HG03039 (cell line): ENCODE results near the gene KIF26B.
"Not testable (repeated sequence)": the region's sequence is repeated elsewhere in the genome, so short reads cannot be mapped to it uniquely, and the experiment has no call there.

Experiments used
- ATAC-seq: cut with Tn5 transposase; IDR thresholded peaks from one replicate; pipeline ENCODE4 v1.9.1; 2021; ENCODE audit warnings: mild to moderate bottlenecking, moderate library complexity; ENCODE audit not compliant: unreplicated experiment

Gene KIF26B

DNA sequence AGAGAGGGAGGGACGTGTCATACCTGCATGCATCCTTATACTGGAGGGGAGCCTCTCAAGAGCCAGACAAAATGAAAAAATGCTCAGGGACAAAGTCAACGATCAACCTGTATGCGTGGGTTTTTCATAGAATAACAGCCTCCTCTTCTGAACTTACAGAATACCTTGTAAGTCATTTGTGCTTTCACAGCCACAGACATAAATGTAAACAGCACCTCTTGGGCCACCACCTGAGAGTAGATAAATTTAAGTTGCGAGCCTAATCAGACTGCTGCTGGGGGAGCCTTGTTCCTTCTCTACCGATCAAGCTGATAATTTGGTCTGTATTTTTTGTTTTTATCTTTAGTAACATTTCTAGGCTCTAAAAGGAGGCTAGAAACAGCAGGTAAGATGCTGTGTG lies 223.1 kb downstream of the KIF26B start:
- no peak for ATAC-seq

DNA sequence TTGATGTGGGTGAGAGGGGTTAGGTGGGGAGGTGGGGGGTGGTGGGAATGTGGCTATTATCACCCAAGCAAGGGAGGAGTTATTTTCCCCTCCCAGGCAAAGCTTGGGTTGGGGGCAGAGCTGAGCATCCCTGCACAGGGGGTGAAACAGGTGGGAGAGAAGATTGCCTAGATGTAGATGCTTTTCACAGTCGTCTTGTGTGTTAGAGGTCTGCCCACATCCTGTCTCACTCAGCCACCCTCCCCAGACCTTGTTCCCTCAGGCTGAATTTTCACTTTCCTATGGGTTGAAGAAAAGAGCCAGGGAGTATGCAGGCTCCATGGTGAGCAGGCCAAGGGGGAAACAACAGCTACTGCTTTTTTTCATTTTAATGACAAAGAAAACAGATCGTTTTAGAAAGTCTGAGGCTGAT lies 223.5 kb downstream of the KIF26B start:
- no peak for ATAC-seq

DNA sequence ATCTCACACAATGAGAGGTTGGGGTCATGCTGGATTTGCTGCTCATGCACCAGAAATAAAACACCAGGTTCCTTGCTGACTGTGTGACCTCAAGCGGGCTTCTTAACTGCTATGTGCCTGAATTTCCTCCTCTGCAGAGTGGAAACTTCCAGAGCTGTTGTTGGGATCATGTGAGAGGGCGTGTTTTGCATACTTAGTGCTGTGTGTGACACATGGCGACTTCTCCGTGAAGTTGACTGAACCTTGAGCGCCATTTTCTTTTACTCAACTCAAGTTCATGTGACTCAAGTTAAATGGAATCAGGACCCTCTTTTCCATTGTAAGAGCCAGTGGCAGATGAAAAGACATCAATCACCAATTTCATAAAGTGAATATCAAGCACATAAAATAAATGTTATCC lies 224.0 kb downstream of the KIF26B start:
- ATAC-seq = no peak

DNA sequence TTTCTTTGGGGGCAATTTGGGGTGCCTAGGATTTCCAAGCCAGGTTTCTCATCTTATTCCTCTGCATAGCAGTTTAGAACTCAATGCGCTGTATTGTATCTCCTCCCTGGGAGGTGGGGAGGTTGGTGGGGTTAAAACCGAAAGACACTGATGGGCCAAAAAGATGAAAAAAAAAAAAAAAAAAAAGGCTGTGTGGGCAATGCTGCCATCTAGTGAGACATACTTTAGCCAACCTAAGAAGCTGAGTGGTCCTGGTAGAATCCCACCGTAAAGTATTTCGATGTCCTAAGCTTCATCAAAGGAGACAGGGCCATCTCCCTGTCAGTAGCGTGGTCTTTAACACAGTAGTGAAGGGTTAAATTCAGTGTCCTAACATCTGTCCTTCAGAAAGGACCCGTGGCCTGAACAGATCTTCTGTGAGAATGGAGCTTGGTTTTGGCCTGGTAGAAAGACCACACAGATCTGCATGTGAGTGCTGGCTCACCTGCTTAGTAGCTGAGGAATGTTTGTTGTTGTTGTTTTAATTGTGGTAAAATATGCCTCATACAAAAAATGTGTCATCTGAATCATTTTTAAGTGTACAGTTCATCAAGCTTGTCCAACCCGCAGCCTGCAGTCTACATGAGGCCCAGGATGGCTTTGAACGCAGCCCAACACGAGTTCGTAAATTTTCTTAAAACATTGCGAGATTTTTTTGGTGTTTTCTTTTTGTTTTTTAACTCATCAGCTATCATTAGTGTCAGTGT lies 226.2 kb downstream of the KIF26B start:
- ATAC-seq = no peak

DNA sequence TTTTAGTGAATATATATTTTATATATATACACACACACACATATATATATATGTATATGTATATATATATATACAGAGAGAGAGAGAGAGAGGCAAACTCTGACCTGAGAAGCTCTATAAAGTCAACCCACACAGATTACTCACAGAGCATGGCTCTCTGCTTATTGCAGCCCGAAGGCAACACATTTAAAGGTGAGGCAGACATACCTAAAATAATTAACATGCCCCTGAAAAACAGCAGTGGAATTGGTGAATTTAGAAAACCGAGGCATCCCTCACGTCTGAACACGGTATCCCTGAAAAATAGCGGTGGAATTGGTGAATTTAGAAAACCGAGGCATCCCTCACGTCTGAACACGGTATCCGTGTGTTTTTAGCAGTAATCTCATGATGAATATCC lies 228.2 kb downstream of the KIF26B start:
- no peak for ATAC-seq

DNA sequence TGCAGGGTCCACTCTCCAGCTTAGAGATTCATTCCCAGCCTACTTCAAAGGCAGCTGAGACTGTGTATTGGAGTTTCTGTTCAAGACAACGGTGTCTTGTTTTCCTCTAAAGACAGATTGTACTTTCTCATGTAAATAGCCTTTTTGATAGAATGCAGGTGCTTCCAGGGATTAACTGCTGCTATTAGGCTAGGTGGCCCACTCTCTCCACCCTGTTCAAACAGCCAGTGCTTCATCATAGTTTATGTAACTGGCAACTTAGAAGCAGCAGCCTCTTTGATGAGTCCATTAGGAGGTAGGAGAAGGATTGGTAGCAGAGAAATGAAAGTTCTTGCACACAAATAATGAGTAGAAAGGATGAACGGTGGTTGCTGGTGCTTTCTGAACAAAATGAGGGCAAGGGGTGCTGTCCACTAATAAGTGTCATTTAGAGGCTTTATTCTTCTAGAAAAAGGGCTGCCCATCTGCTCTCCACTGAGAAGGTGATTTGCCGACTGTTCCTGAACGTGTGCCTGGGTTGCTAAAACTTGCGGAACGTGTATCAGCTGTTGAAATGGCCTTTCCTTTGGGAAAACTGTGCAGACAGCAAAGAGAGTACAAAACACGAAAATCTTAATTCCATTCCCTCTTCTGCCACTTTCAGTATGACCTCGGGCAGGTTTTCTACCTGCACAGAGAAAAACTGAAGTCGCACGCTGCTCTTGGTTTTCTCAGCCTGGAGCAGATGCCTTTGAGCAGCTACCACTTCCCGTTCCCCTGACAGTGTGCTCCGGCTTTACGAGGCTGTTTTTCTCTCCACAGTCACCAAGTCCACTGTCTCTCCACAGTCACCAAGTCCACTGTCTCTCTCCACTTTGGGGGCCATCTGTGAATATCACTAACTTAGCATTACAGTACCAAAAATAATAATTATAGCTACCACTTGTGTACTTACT lies 228.9 kb downstream of the KIF26B start:
- ATAC-seq = no peak

DNA sequence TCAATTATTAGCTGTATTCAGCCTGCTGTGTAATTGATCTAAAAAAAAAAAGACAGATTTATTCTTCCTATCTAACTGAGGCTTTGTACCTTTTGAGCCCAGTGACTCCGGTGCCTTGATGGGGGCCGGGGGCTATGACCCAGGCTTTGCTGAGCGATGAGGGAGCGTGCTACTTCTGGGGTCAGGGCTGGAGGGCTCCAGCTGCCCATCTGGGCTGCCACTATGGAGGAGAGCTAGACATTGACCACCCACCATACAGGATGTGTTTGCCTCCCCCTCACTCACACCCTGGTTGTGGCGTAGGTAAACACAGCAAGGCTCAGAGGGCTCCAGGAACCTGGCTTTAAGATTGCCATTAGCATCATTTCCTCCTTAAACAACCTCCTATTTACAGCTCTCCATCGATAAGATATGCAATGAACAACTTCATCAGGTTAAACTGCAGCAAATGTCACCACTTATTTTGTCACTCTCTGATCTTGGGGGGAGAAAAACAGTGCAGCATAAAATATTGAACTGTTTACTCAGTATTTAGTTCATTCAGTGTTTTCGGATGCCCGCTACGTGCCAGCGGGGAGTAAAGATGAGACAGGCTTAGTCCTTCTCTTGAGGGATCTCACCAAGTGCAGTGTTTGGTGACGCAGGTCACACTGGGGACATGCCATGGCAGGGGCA lies 231.6 kb downstream of the KIF26B start:
- ATAC-seq = no peak

DNA sequence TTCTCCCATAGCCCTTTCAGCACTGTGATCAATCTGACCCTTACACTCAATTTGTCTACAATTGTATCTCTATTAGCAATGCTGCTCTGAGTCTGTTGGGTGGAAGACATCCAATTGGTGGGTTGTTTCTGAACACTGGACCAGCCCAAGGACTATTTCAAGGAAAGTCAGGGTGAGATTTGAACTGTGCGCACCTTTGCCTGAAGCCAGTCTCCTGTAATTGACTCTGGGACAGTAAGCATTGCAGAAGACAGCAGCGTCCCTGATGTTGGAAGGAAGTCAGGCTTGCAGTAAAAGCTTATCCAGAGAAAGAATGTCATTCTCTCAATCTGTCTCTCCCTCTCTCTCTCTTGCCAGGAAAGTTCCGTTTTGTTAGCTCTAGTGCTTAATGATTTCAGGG lies 233.9 kb downstream of the KIF26B start:
- ATAC-seq = no peak

DNA sequence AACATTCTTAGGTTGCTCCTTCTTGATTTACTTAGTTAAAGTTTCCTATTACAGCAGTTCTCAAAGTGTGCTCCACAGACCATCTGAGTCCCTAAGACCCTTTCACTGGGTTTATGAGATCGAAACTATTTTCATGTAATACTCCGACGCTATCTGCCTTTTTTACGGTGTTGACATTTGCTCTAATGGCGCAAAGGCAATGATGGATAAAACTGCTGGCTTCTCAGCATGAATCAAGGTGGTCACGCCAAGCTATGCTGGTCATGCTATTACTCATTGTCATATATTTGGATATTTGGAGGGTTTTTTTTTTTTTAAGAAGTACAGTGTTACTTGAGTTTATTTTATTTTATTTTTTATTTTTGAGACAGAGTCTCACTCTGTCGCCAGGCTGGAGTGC lies 235.1 kb downstream of the KIF26B start:
- no peak for ATAC-seq

DNA sequence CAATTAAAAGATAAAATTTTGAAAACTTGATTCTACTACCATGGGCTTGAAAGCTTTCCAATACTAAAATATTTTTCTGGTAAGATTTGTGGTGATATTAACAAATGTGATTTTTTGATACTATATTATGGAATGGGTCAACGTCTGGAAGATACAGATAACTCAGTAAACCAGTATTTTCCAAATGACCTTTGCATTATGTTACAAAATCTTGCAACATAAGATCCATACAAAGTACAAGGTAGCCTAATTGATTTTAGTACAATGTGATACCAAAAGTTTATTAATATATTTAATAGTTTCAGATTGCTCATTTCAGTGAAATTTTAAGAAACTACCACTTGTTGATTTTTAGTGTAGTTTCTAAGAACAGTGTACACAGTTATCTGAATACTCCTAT lies 236.2 kb downstream of the KIF26B start:
- ATAC-seq = no peak

DNA sequence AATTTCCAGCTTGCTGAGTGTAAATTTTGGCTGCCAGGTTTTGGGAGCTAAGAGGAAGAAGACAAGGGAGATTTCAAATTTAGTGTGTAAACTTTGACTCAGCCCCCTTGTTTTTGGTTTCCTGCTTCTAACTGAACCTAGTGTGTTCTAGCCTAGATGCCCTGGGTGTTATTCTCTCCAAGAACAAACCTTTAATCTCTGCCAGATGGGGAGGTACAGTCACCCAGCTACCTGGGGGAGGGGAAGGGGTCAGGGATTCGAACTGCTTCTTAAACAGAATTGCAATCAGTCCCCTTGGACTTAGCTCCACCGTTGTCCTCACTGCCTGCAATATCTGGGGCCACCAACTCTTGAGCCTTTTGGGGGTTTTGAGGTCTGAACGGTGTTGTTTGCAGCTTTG lies 238.9 kb downstream of the KIF26B start:
- ATAC-seq = no peak

DNA sequence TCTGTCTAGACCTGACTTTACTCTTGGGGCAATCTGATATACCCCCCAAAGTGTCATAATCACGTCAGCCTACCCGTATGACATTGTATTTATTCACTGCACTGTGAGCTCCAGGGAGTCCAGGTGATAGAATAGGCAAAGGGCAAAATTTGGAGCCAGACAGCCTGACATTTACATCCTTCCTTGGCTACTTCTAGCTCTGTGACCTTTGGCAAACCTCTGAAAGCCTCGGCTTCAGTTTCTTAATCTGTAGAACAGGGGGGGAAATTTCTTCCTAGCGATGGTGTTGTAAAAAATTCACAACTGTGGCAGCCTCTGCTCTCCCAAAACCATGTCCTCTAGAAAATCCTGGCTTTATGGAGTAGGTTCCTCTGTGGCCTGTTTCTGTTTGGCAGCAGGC lies 240.9 kb downstream of the KIF26B start:
- no peak for ATAC-seq

DNA sequence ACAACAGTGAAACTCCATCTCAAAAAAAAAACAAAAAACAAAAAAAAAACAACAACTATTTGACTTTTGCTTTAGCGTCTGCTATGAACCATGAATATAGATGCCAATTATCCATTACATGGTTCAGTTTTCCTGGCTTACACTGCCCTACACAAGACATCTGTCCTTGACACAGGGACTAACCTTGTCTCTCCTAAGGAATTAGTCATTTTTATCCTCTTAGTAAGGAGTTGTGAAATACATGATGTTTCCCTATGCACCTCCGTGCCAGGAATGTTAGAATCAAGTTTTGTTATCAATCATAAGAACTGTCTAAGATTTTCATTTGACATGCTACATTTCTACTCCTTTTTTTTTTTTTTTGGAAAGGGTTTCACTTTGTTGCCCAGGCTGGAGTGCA lies 241.8 kb downstream of the KIF26B start:
- no peak for ATAC-seq

DNA sequence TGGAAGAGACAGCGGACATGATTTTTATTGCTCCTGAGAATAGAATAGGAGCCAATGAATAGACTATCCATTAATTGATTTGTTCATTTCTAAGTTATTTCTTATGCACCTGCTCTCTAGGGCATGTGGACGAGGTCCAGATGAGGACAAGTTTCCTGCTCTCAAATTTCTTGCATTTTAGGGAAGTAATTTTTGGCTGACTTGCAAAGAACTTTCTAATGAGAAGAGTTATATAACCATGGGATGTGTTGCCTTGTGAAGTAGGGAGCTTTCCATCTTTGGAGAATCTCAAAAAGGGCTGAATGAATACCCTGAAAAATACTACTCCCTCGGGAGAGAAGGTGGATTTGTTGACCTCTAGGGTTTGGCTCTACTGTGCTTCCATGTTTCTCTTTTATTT lies 243.0 kb downstream of the KIF26B start:
- ATAC-seq = no peak

DNA sequence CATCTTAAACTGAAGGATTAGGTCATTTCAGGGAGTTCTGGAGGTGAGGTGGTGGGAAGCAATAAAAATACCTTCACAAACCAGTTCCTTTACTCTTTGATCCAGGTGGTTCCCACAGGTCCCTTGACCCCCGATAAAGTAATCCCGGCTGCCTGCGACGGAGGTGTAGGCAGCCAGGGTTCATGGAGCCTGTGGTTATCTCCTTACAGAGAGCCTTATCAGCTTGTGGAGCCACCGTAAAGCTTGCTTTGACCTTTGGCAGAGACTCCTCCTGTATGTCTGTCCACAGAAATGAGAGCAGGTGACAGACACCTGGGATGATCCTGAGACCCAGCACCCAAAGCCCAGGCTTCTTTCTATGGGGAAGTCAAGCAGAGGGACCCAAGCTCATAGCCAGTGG lies 243.4 kb downstream of the KIF26B start:
- ATAC-seq = no peak

DNA sequence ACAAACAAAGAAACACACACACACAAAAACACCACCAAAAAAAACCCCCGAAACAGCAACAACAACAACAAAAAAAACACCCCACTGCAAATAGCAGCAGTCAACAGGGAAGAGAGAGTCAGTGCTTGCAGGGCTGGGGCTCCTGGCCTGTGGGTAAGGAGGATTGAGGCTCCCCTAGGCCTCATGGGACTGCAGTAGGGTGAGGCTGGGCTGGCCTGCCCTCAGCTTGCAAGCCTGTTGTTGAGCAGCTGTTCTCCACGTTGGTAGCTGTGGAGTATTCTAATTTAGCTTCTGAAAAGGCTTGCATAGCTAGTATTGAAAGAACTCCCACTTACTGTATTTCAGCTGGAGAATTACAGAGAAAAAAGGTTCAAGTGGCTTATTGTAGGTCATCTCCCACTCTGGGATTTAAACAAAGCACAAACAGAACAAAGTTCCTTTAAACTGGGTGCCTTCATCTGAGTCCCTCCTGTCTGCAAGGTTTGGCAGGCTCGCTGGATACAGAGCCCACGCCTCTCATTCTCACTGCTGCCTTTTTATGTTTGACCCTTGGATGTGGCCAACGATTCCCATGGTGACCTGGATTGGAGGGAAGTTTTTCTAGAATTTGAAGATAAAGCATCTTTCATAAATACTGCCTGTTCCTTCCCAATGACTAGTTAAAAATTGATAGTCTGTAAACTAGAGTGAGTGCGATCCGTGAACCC lies 247.2 kb downstream of the KIF26B start:
- no peak for ATAC-seq

DNA sequence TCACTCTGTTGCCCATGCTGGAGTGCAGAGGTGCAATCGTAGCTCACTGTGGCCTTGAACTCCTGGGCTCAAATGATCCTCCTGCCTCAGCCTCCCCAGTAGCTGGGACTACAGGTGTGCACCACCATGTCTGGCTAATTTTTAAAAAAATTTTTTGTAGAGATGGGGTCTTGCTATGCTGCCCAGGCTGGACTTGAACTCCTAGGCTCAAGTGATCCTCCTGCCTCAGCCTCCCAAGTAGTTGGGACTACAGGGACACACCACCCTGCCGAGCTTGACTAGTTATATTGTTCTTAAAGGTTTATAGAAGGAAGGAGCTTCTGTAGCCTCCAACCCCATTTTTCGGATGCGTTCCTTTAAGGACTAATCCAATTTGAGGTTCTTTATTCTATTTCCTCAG lies 248.2 kb downstream of the KIF26B start:
- not testable (repeated sequence) for ATAC-seq

DNA sequence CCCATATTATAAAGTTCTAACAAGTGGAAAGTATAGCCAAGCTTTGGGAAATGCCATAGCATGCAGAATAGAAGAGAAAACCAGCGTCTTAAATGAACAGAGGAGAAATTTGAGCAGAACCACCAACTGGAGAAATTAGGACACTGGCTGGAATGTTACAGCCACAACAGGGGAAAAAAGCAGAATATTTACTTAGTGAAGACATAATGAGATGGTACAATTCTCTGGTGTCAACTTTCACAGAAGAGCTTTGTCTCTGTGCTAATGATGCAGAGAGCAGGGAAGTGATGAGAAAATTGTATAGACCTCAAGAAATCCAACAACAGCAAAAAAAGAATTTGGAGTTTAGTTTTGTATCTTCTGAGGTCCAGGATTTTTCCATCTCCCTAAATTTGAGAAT lies 249.7 kb downstream of the KIF26B start:
- ATAC-seq = no peak

DNA sequence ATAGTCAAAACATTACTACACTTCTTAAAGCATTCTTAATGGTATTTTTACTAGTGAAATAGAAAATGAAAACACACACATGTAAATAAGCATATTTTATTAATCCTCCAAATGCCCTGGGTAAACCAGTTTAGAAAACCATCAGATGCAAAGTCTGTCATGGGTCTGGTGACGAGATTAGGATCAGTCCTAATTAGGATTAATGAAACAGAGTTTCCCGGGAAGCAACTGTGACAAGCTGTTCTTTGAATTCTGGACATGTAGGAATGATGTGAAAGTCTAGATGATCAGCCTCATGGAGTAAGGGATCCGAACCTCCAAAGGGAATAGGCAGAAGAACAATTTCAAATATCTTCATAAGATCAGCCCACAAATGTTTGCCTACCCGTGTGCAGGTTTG lies 250.2 kb downstream of the KIF26B start:
- no peak for ATAC-seq

DNA sequence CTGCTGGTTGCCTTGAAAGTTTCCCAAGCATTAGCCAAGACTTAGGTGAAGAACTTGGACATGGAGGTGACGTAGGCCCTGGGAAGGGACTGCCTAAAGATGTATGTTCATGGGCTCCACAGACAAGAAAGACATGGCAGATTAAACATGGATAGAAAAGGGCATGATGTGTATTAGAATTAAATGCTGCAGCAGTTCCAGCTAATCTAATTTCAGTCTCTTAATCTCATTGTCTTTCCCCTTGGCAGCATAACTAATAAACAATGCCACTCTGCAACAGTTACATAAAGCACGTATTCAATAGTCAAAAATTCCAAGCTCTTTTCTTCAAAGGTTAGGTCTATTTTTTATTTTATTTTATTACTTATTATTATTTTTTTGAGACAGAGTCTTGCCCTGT lies 251.6 kb downstream of the KIF26B start:
- ATAC-seq = no peak

DNA sequence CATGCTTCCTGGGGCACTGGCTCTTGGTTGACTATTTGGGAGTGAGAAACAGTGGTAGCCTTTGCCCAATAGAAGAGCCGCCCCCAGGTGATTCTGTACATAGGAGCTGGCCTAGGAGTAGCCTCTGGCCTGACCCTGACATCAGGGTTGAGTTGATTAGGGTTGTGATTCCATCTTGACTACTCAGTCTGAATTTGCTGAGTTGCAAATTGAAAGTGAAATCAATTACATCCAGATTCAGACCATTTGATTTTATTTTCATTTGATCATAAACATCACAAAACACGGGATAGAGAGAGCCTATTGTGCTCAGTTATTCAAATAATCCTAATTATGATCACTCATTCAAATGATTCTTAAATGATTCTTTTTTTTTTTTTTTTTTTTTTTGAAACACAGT lies 253.2 kb downstream of the KIF26B start:
- ATAC-seq = no peak
